Uterus (tissue), 2 donors: Measurements from ENCODE around the gene ZNF625.

Experiments
- POLR2A ChIP-seq, 2 donors: fragments of 450-650 bp; IDR thresholded peaks; one replicate each; pipeline ENCODE4 v1.6.1; 2016; ENCODE audit warnings: antibody characterized with exemption in 2 of 2, mild to moderate bottlenecking in 1 of 2, moderate library complexity in 1 of 2
- TF ChIP-seq, protein P1 (sequence below), 4 experiments: fragments of 200-600 bp in 2 of 4; fragments of 450-650 bp in 2 of 4; sonication (generic) in 2 of 4; IDR thresholded peaks; one replicate each; pipeline ENCODE4 v1.5.1; 2016 to 2019; ENCODE audit warnings: antibody characterized with exemption in 4 of 4, mild to moderate bottlenecking in 2 of 4, moderate library complexity in 1 of 4

DNA sequence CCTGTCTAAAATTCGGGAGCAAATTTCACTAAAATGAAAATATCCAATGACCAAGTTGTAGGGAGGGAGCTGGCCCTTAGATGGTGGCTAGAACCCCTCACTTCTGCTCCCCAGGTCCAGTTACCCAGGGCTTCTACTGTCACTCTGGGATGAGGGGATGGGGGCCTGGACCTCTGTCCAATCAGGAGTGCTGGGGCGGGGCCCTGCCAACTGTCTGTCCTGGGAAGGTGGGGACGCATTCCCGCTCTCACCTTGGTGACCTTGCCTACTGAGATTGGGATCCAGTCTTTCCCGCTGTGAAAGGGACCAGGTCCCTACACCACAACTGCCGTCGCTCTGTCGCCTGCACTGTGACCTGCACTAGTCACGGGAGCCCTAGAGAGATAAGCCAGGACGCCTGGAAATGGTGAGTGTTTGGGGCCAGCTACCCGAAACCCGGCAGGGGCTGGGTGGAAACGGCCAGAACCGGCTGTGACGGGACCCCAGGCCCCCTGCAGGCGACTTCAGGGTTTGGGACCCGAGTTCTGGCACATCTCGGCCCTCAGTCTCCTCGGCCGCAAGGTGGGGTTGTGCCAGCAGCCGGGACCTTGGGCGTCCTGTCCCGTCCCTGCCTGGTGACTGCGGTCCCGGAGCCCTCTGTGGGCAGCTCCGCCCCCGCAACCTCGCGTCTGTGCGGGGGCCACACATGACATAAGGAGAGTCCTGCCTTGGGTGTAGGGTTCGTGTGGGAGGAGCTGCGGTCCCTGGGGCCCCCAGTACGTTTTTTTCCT, 39.1 kb downstream of the ZNF625 start:
- TF ChIP-seq, protein P1, sequence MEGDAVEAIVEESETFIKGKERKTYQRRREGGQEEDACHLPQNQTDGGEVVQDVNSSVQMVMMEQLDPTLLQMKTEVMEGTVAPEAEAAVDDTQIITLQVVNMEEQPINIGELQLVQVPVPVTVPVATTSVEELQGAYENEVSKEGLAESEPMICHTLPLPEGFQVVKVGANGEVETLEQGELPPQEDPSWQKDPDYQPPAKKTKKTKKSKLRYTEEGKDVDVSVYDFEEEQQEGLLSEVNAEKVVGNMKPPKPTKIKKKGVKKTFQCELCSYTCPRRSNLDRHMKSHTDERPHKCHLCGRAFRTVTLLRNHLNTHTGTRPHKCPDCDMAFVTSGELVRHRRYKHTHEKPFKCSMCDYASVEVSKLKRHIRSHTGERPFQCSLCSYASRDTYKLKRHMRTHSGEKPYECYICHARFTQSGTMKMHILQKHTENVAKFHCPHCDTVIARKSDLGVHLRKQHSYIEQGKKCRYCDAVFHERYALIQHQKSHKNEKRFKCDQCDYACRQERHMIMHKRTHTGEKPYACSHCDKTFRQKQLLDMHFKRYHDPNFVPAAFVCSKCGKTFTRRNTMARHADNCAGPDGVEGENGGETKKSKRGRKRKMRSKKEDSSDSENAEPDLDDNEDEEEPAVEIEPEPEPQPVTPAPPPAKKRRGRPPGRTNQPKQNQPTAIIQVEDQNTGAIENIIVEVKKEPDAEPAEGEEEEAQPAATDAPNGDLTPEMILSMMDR (IDR thresholded peaks at IDR 0.05), result no peak
- TF ChIP-seq POLR2A (IDR thresholded peaks at IDR 0.05), result no peak
